GM08714 (cell line): ENCODE data around the gene RNF186.
"Not testable (repeated sequence)": the region's sequence is repeated elsewhere in the genome, so short reads cannot be mapped to it uniquely, and the experiment has no call there.

Source experiments
- H3K4me3 ChIP-seq: fragments of 200-500 bp; sonication (Bioruptor generic); 2 replicates; pipeline ENCODE4 v1.5.1; 2014; ENCODE audit warnings: mild to moderate bottlenecking, low read length, inconsistent platforms
- ZNF274 ChIP-seq: IDR thresholded peaks from 2 replicates; pipeline ENCODE4 v1.6.1; 2012; ENCODE audit warnings: mild to moderate bottlenecking, low read depth, low read length

The RNF186 gene

DNA sequence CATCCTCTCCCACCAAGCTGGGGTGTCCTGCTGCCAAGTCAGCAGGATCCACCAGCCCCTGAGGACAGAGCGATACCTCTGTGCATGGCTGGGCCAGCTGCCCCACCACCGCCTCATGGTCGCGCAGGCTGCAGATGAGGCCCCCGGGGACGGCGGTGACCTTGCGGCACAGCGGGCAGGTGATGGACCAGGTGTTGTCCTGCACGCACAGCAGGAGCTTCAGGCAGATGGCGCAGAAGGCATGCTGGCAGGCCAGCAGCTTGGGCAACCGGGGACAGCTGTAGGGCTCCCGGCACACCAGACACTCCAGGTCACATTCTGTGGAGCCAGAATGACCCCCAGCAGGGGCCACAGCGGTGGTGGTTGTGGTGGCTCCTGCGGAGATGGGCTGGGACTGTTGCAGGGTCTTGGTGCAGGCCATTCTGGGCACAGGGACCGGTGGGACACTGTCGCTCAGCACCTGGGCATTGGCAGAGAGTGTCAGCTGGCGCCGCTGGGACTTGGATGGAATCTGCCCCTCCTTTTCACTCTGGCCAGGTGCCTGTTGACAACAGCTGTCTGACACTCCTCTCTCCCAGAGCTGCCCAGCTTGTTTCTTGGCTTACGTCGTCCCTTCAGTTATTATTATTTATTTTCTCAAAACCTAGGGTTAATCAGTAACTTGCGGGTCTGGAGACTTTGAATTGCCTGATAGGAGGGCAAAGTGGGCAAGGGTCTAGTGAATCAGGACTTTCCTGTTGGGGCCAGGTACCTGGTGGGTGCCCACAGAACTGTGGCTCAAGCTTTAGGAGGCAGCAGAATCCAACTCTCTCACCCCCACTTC lies at the start of gene RNF186:
RNF186 (minus strand) TSS at position 603 of the 823 bp plus-strand sequence; CDS start at position 421, 182 bp downstream.
- no peak within 1 kb of the TSS for H3K4me3 ChIP-seq
- TF ChIP-seq ZNF274, result no peak

GRCh38 chr1:19864570-19865160 lies 49.6 kb upstream of the RNF186 start:
- no peak for TF ChIP-seq ZNF274
- H3K4me3 ChIP-seq, result no peak overlapping the region

- TF ChIP-seq ZNF274, result no peak
- H3K4me3 ChIP-seq, result no peak overlapping the region
These were observed 47.9 kb upstream of the RNF186 start for GRCh38 chr1:19862944-19863343.

DNA sequence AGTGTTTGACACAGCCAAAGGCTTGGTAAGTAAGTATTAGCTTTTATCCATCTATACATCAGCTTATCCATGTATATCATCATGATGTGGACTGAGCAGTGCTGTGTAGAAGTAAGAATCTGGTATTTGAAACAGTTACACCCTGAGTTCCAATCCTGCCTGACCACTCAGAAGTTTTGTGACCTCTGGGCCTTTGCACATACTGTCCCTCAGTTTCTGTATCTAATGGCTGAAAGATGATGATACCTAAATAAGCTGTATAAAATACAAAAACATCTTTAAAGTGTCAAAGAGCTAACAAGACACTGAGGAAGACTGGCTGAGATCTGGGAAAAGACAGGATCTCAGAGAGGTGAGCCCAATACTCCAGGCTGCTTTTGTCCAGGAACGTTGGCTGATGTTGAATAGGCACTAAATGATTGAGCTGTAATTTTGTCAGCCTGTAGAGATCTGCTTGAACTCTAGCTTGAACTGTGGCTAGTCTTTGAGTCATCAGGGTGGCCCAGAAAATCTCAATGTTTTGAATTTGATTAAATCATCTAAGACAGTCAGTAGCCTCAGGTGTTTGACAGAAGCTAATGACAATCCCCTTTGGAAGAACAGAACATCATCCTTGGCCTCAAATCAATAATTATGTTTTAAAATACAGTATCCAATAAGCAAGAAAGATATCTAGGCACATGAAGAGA lies 46.9 kb upstream of the RNF186 start:
- H3K4me3 ChIP-seq, result no peak overlapping the region
- TF ChIP-seq ZNF274, result no peak

GRCh38 chr1:19861034-19861433 lies 46.0 kb upstream of the RNF186 start:
- no peak overlapping the region for H3K4me3 ChIP-seq
- TF ChIP-seq ZNF274, result no peak

DNA sequence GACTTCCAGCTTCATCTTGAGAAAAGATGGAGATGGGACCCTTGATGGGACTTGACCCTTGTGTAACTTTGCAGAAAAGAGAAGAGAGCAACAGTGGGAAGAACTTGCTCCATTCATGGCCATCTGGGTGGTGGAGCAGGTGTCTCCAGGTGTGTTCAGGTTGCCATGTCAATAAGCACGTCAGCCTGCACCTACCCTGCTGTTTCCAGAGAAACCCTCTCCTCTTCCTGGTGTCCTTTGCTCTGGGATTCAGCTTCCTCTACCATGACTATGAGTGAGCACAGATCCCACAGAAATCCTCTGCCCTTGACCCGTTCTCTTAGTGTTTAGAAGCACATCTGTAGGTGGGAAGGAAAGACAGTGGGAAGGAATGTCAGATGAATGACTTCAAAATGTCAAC lies 45.3 kb upstream of the RNF186 start:
- no peak overlapping the region for H3K4me3 ChIP-seq
- no peak for TF ChIP-seq ZNF274

- TF ChIP-seq ZNF274, result no peak
- no peak overlapping the region for H3K4me3 ChIP-seq
These were observed 44.8 kb upstream of the RNF186 start for GRCh38 chr1:19859876-19860275.

- no peak for TF ChIP-seq ZNF274
These were observed 43.8 kb upstream of the RNF186 start for GRCh38 chr1:19858893-19859292.

DNA sequence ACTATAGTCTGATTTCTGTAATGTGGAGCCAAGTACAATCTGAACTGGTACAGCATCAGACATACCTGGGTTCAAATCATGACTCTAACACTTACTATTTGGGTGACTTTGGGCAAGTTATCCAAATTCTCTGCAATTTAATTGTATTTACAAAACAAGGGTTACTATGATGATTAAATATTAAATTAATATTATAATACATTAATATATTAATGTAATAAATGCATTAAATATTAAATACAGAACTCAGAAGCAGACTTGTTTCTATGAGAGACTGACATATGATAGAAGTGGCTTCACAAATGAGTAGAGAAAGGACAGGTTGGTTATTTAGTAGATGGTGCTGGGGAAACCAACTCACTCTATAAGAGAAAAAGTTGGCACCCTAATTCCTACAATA lies 39.8 kb upstream of the RNF186 start:
- no peak overlapping the region for H3K4me3 ChIP-seq
- TF ChIP-seq ZNF274, result no peak

More at GRCh38 chr1:19858893-19859292, 43.8 kb upstream of the RNF186 start:
- H3K4me3 ChIP-seq, result no peak overlapping the region

DNA sequence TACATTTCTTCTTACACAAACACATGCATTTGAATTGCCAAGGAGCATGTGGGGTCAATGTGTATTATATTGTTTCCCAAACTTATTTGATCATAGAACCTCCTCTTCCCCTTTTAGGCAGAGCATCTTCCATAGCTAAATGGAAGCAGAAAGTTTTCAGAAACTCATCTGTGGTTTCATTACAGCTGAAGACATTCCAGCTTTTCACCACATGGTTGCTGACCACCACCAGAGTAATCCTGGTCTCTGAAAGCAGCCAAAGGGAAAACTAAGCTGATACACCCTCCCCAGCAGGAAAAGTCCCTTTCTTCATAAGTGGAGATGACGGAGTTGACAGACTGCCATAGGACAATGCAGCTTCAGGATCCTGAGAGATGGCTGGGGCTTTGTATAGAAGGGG lies 37.0 kb upstream of the RNF186 start:
- H3K4me3 ChIP-seq, result no peak overlapping the region
- TF ChIP-seq ZNF274, result no peak

- TF ChIP-seq ZNF274, result no peak
- no peak overlapping the region for H3K4me3 ChIP-seq
These were observed 35.1 kb upstream of the RNF186 start for GRCh38 chr1:19850214-19850613.

GRCh38 chr1:19849307-19849706 lies 34.2 kb upstream of the RNF186 start:
- H3K4me3 ChIP-seq, result not testable (repeated sequence)

DNA sequence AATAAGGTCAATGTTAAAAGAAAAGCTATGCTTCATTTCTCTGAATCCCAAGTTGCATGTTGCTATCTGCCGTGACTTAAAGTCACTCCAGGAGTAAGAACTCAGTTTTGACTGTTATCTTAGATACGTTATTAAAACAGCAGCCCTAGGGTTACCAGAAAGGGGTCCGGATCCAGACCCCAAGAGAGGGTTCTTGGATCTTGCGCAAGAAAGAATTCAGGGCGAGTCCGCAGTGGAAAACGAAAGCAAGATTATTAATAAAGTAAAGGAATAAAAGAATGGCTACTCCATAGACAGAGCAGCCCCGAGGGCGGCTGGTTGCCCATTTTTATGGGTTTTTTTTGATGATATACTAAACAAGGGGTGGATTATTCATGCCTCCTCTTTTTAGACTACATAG lies 32.3 kb upstream of the RNF186 start:
- not testable (repeated sequence) for H3K4me3 ChIP-seq

- H3K4me3 ChIP-seq, result no peak overlapping the region
- no peak for TF ChIP-seq ZNF274
These were observed 31.3 kb upstream of the RNF186 start for GRCh38 chr1:19846338-19846737.

DNA sequence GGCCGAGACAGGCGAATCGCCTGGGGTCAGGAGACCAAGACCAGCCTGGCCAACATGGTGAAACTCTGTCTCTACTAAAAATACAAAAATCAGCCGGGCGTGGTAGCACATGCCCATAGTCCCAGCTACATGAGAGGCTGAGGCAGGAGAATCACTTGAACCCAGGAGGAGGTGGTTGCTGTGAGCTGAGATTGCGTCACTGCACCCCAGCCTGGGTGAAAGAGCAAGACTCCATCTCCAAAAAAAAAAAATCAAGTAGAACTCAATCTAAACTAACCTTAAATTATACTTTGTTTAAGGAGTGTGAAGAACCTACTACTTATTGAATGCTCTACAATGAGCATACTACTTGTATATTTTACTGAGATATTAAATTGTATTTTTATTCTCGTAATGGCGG lies 30.5 kb upstream of the RNF186 start:
- no peak overlapping the region for H3K4me3 ChIP-seq
- no peak for TF ChIP-seq ZNF274
